ENCODE measurements around the gene BPIFB3. TPM values are rescaled to one million over a fixed set of nuclear protein-coding genes. Genes with fewer than 3 reads are reported as not detected.

Gene BPIFB3
- polyA plus RNA-seq, 1 donor from 2014 or later = not detected

DNA sequence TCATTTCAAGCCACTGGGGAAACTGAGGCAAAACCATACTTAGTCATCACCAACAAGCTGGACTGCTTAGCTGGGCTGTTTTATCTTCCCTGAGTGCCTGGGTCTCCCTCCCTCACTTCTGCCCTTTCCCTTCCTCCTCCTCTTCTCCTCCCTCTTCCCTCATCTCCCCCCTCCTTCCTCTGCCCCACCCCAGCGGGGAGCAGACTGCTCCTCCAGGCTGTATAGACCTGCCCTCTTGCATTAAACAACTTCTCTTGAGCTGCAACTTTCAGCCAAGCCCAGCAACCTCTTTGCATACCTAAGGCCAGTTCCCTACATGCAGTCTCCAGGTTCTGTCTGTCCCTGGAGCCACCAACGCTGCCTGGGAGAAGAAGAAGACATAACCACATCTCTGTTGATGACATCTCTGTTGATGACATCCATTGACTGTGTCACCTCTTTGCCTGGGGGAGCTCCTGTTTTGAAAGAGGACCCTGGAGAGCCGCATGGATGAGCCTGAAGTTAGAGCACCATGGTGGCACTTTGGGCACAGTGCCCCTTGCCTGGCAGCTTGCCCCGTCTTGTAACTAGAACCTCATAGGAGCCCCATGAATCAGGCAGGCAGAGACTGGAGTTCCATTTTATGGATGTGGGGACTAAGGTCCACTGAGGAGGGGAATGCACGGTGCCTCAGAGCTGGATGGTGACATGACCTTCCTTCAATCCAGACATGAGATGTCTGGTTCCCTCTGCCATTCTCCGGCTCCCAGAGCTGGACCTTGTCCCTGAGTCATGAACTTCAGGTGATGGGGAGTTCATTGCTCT, 30.1 kb upstream of the BPIFB3 start:
- Histone ChIP-seq H3K36me3 (ENCODE audit: insufficient read depth, low read length) (no peaks in the 10 kb centered on the region), H3K4me3 (ENCODE audit: low read length) (no peak overlapping the region), H3K9ac (ENCODE audit: low read length) (no peak overlapping the region), H3K9me3 (ENCODE audit: low read length) (no peaks in the 10 kb centered on the region), H3K27me3 (ENCODE audit: insufficient read depth, low read depth, low read length) (no peaks in the 10 kb centered on the region), H4K20me1 (ENCODE audit: insufficient read depth) (no peaks in the 10 kb centered on the region), H3K9me2 (ENCODE audit: insufficient read depth, low read length) (no peaks in the 10 kb centered on the region), H3K79me2 (replicated peaks; ENCODE audit: insufficient read depth, low read length) (no peaks in the 10 kb centered on the region), H2AFZ (ENCODE audit: low read depth, low read length) (no peak overlapping the region), H3F3A (ENCODE audit: insufficient read depth, low read length, poor library complexity, severe bottlenecking) (no peaks in the 10 kb centered on the region), H3K4me2 (ENCODE audit: low read length) (no peak overlapping the region), H3K27ac (ENCODE audit: low read length) (no peak overlapping the region)
- no peak for TF ChIP-seq TAF1 (IDR thresholded peaks at IDR 0.05; ENCODE audit: low read depth)
- TF ChIP-seq, protein P1, sequence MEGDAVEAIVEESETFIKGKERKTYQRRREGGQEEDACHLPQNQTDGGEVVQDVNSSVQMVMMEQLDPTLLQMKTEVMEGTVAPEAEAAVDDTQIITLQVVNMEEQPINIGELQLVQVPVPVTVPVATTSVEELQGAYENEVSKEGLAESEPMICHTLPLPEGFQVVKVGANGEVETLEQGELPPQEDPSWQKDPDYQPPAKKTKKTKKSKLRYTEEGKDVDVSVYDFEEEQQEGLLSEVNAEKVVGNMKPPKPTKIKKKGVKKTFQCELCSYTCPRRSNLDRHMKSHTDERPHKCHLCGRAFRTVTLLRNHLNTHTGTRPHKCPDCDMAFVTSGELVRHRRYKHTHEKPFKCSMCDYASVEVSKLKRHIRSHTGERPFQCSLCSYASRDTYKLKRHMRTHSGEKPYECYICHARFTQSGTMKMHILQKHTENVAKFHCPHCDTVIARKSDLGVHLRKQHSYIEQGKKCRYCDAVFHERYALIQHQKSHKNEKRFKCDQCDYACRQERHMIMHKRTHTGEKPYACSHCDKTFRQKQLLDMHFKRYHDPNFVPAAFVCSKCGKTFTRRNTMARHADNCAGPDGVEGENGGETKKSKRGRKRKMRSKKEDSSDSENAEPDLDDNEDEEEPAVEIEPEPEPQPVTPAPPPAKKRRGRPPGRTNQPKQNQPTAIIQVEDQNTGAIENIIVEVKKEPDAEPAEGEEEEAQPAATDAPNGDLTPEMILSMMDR (IDR thresholded peaks at IDR 0.05; ENCODE audit: poor library complexity, severe bottlenecking) = no peak

DNA sequence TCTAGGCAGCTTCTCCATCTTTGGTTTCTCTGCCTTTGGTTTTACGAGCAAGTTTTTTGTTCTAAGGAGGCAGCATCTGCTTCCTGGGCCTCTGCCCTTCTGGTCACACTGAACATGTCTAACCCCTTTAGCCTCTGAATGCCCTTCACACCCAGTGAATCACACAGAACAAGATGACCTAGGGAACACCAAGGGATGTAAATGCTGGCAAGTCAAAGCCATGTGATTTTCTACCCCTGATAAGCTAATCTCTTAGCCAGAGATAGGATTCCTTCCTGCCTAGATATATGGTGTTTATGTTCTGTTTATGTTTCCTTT, 29.5 kb upstream of the BPIFB3 start:
- no peak overlapping the region for H3K27ac ChIP-seq (ENCODE audit: low read length)
- TF ChIP-seq, protein P2, sequence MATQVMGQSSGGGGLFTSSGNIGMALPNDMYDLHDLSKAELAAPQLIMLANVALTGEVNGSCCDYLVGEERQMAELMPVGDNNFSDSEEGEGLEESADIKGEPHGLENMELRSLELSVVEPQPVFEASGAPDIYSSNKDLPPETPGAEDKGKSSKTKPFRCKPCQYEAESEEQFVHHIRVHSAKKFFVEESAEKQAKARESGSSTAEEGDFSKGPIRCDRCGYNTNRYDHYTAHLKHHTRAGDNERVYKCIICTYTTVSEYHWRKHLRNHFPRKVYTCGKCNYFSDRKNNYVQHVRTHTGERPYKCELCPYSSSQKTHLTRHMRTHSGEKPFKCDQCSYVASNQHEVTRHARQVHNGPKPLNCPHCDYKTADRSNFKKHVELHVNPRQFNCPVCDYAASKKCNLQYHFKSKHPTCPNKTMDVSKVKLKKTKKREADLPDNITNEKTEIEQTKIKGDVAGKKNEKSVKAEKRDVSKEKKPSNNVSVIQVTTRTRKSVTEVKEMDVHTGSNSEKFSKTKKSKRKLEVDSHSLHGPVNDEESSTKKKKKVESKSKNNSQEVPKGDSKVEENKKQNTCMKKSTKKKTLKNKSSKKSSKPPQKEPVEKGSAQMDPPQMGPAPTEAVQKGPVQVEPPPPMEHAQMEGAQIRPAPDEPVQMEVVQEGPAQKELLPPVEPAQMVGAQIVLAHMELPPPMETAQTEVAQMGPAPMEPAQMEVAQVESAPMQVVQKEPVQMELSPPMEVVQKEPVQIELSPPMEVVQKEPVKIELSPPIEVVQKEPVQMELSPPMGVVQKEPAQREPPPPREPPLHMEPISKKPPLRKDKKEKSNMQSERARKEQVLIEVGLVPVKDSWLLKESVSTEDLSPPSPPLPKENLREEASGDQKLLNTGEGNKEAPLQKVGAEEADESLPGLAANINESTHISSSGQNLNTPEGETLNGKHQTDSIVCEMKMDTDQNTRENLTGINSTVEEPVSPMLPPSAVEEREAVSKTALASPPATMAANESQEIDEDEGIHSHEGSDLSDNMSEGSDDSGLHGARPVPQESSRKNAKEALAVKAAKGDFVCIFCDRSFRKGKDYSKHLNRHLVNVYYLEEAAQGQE (IDR thresholded peaks at IDR 0.05; ENCODE audit: borderline replicate concordance) = no peak
- TF ChIP-seq EP300 (conservative IDR thresholded peaks at IDR 0.05; ENCODE audit: poor library complexity, severe bottlenecking) (no peak), SMC3 (conservative IDR thresholded peaks at IDR 0.05; ENCODE audit: poor library complexity) (no peak)

DNA sequence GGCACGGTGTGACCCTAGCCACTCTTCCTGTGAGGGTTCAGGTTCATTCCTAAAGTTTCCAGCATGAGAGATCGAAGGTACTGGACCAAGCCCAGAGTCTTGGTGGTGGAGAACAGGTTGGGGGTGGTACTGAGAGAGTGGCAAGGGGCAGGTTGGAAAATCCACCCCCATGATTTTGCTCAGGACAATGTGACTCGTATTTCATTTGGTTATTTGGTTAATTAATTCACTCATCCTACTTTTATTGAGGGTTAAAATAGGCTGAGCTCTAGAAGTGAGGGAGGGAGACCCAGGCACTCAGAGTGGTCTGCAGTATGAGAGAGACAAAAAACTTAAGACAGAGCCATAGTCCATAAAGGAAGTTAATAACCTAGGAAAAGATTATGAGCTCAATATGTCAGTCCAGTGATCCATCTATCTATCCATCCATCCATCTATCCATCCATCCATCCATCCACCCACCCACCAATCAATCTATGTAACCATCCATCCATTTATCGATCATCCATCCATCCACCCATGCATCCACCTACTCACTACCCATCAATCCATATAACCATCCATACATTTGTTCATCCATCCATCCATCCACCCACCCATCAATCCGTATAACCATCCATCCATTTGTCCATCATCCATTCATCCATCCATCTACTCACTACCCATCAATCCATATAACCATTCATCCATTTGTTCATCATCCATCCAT, 28.9 kb upstream of the BPIFB3 start:
- Histone ChIP-seq H3K9ac (ENCODE audit: low read length) (no peak overlapping the region), H2AFZ (ENCODE audit: low read depth, low read length) (no peak overlapping the region), H3K4me2 (ENCODE audit: low read length) (no peak overlapping the region), H3K27me3 (ENCODE audit: insufficient read depth, low read depth, low read length) (no peaks in the 10 kb centered on the region), H3K79me2 (replicated peaks; ENCODE audit: insufficient read depth, low read length) (no peaks in the 10 kb centered on the region), H3F3A (ENCODE audit: insufficient read depth, low read length, poor library complexity, severe bottlenecking) (no peaks in the 10 kb centered on the region), H3K9me2 (ENCODE audit: insufficient read depth, low read length) (no peaks in the 10 kb centered on the region), H3K27ac (ENCODE audit: low read length) (no peak overlapping the region), H3K36me3 (ENCODE audit: insufficient read depth, low read length) (no peaks in the 10 kb centered on the region), H4K20me1 (ENCODE audit: insufficient read depth) (no peaks in the 10 kb centered on the region), H3K9me3 (ENCODE audit: low read length) (no peaks in the 10 kb centered on the region), H3K4me3 (ENCODE audit: low read length) (no peak overlapping the region)
- TF ChIP-seq, protein P1 (IDR thresholded peaks at IDR 0.05; ENCODE audit: poor library complexity, severe bottlenecking) = no peak
- TF ChIP-seq, protein P2 (IDR thresholded peaks at IDR 0.05; ENCODE audit: borderline replicate concordance) = no peak
- TF ChIP-seq RAD21 (conservative IDR thresholded peaks at IDR 0.05) (no peak), EZH2 (IDR thresholded peaks at IDR 0.05; ENCODE audit: borderline replicate concordance, insufficient read depth, low read length, poor library complexity, severe bottlenecking) (no peak), SMC3 (conservative IDR thresholded peaks at IDR 0.05; ENCODE audit: poor library complexity) (no peak), POLR2AphosphoS5 (IDR thresholded peaks at IDR 0.05) (no peak)

More for the DNA sequence above, 29.5 kb upstream of the BPIFB3 start:
- Histone ChIP-seq H3K27me3 (ENCODE audit: insufficient read depth, low read depth, low read length) (no peaks in the 10 kb centered on the region), H3K79me2 (replicated peaks; ENCODE audit: insufficient read depth, low read length) (no peaks in the 10 kb centered on the region), H3F3A (ENCODE audit: insufficient read depth, low read length, poor library complexity, severe bottlenecking) (no peaks in the 10 kb centered on the region), H4K20me1 (ENCODE audit: insufficient read depth) (no peaks in the 10 kb centered on the region), H3K4me3 (ENCODE audit: low read length) (no peak overlapping the region), H3K9me2 (ENCODE audit: insufficient read depth, low read length) (no peaks in the 10 kb centered on the region), H3K4me2 (ENCODE audit: low read length) (no peak overlapping the region), H3K9ac (ENCODE audit: low read length) (no peak overlapping the region), H2AFZ (ENCODE audit: low read depth, low read length) (no peak overlapping the region), H3K9me3 (ENCODE audit: low read length) (no peaks in the 10 kb centered on the region), H3K36me3 (ENCODE audit: insufficient read depth, low read length) (no peaks in the 10 kb centered on the region)

Data from neural cell (in vitro differentiated cells).